Sigmoid colon (tissue), 4 donors: ENCODE data around the gene SZT2.

ENCODE experiments used
- CTCF ChIP-seq, 4 experiments: fragments of 450-650 bp in 3 of 4; fragments of 200-600 bp in 1 of 4; IDR thresholded peaks; one replicate each; pipeline ENCODE4 v1.5.1; 2016 to 2019; ENCODE audit warnings: antibody characterized with exemption in 4 of 4, mild to moderate bottlenecking in 3 of 4, moderate library complexity in 2 of 4
- POLR2A ChIP-seq, 2 donors: fragments of 450-650 bp; IDR thresholded peaks; one replicate each; pipeline ENCODE4 v1.6.1; 2016; ENCODE audit warnings: antibody characterized with exemption in 2 of 2, mild to moderate bottlenecking in 2 of 2, moderate library complexity in 2 of 2
- POLR2AphosphoS5 ChIP-seq, 4 donors: sonication (generic); formaldehyde crosslinking; IDR thresholded peaks; one replicate each; pipeline ENCODE4 v1.6.1; 2017; ENCODE audit warnings: antibody characterized with exemption in 4 of 4

- TF ChIP-seq CTCF (IDR thresholded peaks at IDR 0.05) (no peak), POLR2AphosphoS5 (IDR thresholded peaks at IDR 0.05) (no peak), POLR2A (IDR thresholded peaks at IDR 0.05) (no peak)
Observed at GRCh38 chr1:43464681-43465504, 75.2 kb downstream of the SZT2 start.
